ENCODE results near the gene CERS2. TPM values are rescaled to one million over a fixed set of nuclear protein-coding genes. Genes with fewer than 3 reads are reported as not detected.

Gene CERS2
- total and polyA plus RNA-seq, 2 of the 4 experiments (the other 2 are of a cell fraction) = 118 to 127 TPM

DNA sequence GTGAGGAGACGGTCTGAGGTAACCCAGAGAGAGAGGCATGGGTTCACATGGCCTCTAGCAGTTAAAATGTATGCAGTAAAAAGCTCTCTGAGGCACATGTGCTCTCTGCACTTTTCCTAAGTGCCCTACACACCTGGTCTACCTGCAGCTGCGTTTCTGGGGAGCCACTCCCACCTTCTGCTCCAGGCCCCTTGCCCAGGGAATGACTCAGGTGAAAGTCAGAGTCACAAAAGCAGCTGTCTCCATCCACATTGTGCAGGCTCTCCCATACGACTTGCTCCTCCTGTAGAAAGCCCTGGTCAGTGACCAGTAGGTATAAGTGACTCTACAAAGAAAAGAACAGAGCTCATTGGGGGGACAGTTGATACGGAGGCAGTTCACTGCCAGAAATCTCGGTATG, 23.3 kb upstream of the CERS2 start:
- H4K20me1 ChIP-seq (ENCODE audit: insufficient read depth, low read length) = no peaks in the 10 kb centered on the region
- no peaks in the 10 kb centered on the region for H3K9me3 ChIP-seq (ENCODE audit: control insufficient read depth, insufficient read depth, low read length)
- H3K27me3 ChIP-seq (ENCODE audit: control insufficient read depth, insufficient read depth, low read length) = no peaks in the 10 kb centered on the region
- no peak overlapping the region for H2BK20ac ChIP-seq (ENCODE audit: low read depth, low read length)
- no peak overlapping the region; the same call in 1 of the 2 replicates for H3K4ac ChIP-seq (ENCODE audit: low read depth, low read length)
- no peak overlapping the region for H2AK5ac ChIP-seq (ENCODE audit: low read depth, low read length)
- H3K4me3 ChIP-seq (ENCODE audit: insufficient read depth, low read depth, low read length) = no peak overlapping the region
- H2BK5ac ChIP-seq (ENCODE audit: low read depth, low read length, poor library complexity, severe bottlenecking) = no peak overlapping the region
- no peak overlapping the region for H3K27ac ChIP-seq (ENCODE audit: insufficient read depth, low read length)
- dilution Hi-C loops (cut with HindIII; ENCODE audit: low sequenced_read_pairs, unreplicated experiment) (no loop called here), intact Hi-C loops (cut with micrococcal nuclease) (no loop called here), in situ Hi-C loops (cut with MboI; ENCODE audit: low sequenced_read_pairs) (no loop called here)
- no peak for TF ChIP-seq USF2 (IDR thresholded peaks at IDR 0.05; ENCODE audit: low read depth, low read length)
- TF ChIP-seq, protein P1, sequence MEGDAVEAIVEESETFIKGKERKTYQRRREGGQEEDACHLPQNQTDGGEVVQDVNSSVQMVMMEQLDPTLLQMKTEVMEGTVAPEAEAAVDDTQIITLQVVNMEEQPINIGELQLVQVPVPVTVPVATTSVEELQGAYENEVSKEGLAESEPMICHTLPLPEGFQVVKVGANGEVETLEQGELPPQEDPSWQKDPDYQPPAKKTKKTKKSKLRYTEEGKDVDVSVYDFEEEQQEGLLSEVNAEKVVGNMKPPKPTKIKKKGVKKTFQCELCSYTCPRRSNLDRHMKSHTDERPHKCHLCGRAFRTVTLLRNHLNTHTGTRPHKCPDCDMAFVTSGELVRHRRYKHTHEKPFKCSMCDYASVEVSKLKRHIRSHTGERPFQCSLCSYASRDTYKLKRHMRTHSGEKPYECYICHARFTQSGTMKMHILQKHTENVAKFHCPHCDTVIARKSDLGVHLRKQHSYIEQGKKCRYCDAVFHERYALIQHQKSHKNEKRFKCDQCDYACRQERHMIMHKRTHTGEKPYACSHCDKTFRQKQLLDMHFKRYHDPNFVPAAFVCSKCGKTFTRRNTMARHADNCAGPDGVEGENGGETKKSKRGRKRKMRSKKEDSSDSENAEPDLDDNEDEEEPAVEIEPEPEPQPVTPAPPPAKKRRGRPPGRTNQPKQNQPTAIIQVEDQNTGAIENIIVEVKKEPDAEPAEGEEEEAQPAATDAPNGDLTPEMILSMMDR (conservative IDR thresholded peaks at IDR 0.05; ENCODE audit: low read depth, low read length) = no peak
- no peak for TF ChIP-seq MAZ (IDR thresholded peaks at IDR 0.05; ENCODE audit: borderline replicate concordance, low read depth, low read length)
- TF ChIP-seq CEBPB (IDR thresholded peaks at IDR 0.05; ENCODE audit: low read depth, low read length) = no peak
- no peak for TF ChIP-seq CHD1 (IDR thresholded peaks at IDR 0.05; ENCODE audit: low read depth, low read length)
- no peak for TF ChIP-seq RFX5 (IDR thresholded peaks at IDR 0.05; ENCODE audit: low read depth, low read length)
- no peak for TF ChIP-seq MAFK (IDR thresholded peaks at IDR 0.05; ENCODE audit: low read depth, low read length)
- TF ChIP-seq FOS (IDR thresholded peaks at IDR 0.05; ENCODE audit: low read depth, low read length) = no peak
- no peak for TF ChIP-seq BHLHE40 (IDR thresholded peaks at IDR 0.05; ENCODE audit: low read depth, low read length)
- TF ChIP-seq ELK1 (IDR thresholded peaks at IDR 0.05; ENCODE audit: borderline replicate concordance, low read depth, low read length) = no peak
- TF ChIP-seq NFE2L2 (IDR thresholded peaks at IDR 0.05; ENCODE audit: low read depth, low read length) = no peak
- no peak for TF ChIP-seq RAD21 (IDR thresholded peaks at IDR 0.05; ENCODE audit: low read length)
- TF ChIP-seq SMC3 (IDR thresholded peaks at IDR 0.05; ENCODE audit: low read depth, low read length) = no peak
- no peak for TF ChIP-seq RCOR1 (IDR thresholded peaks at IDR 0.05; ENCODE audit: insufficient replicate concordance, low read length)
- no peak for TF ChIP-seq MXI1 (IDR thresholded peaks at IDR 0.05; ENCODE audit: borderline replicate concordance, low read depth, low read length)
- no peak for TF ChIP-seq POLR2A (IDR thresholded peaks at IDR 0.05; ENCODE audit: low read depth, low read length)
- peaks cover 6% of the 10 kb centered on the region for H3K4me1 ChIP-seq (ENCODE audit: control insufficient read depth, insufficient read depth, low read length)
- no peaks in the 10 kb centered on the region; a peak in 1 of 4 replicates for H3K79me1 ChIP-seq (ENCODE audit: low read depth in 1 of 2, low read length in 2 of 2)
- H3K23ac ChIP-seq (ENCODE audit: low read depth, low read length) = no peak overlapping the region
- H3K9me1 ChIP-seq (ENCODE audit: insufficient read depth, low read length) = peaks cover 8% of the 10 kb centered on the region; the same call in 1 of the 2 replicates
- no peak overlapping the region for H3K4me2 ChIP-seq (ENCODE audit: low read depth, low read length)
- POLR2A ChIA-PET (ENCODE audit: unreplicated experiment) = no interaction called here
- no peak overlapping the region for H4K5ac ChIP-seq (ENCODE audit: low read depth, low read length)
- no peak overlapping the region for H2BK120ac ChIP-seq (ENCODE audit: low read depth, low read length)
- H3K18ac ChIP-seq (ENCODE audit: low read depth, low read length) = no peak overlapping the region
- CTCF ChIA-PET = interaction anchor here (4.3 kb wide), 1 partner anchor 8 kb away, joined by 24 read pairs; the partner anchor contains the start of gene MINDY1
- H3K9ac ChIP-seq (ENCODE audit: low read depth, low read length) = no peak overlapping the region
- peak overlapping the region; percentile 1 for H2AK9ac ChIP-seq (replicated peaks; ENCODE audit: low read depth, low read length, poor library complexity)
- BruUV-seq (replicated peaks) = no TSS peak
- H3K36me3 ChIP-seq (ENCODE audit: control insufficient read depth, insufficient read depth, low read length) = peaks cover 34% of the 10 kb centered on the region
- H2BK15ac ChIP-seq (ENCODE audit: low read depth, low read length) = no peak overlapping the region; the same call in 2 of the 3 replicates
- WGBS, 2 experiments (ENCODE audit: extremely low coverage in 2 of 2, insufficient read length in 1 of 2) = 100% methylated on average over 1 of the region's 5 CpGs; no CpG with 5 or more reads in 1 of the 2 experiments
- DNase-seq (no peak), ATAC-seq (ENCODE audit: low read depth) (no peak)
- H3K14ac ChIP-seq (replicated peaks; ENCODE audit: low read depth, low read length) = no peak overlapping the region
- no peak overlapping the region for H3K56ac ChIP-seq (ENCODE audit: extremely low read depth, insufficient read depth, low read length)
- no peak overlapping the region for H2AFZ ChIP-seq (replicated peaks; ENCODE audit: low read length, poor library complexity)
- no peak overlapping the region; the same call in 1 of the 2 replicates for H4K91ac ChIP-seq (ENCODE audit: insufficient read depth, low read depth, low read length)
- no peak overlapping the region for H4K8ac ChIP-seq (ENCODE audit: low read depth in 2 of 2, low read length in 2 of 2)
